HCT116 (cell line): ENCODE data around the gene LGR6. TPM values are rescaled to one million over a fixed set of nuclear protein-coding genes. Genes with fewer than 3 reads are reported as not detected.

Experiments used
- ATAC-seq: fragments of 200-7000 bp; cut with Tn5 transposase; 2 replicates; pipeline ENCODE4 v1.9.1; 2020; ENCODE audit warnings: mild to moderate bottlenecking, moderate library complexity
- BruUV-seq: library from RNA; stranded (reverse); fragments of 400-500 nt; replicated peaks from 2 replicates; lab custom pipeline; 2021; lab: Mats Ljungman, UMichigan
- CTCF ChIA-PET: fragments of 300-600 bp; sonication (Branson Sonifier 250); formaldehyde crosslinking; loops from one replicate; lab custom pipeline; 2021; ENCODE audit warnings: antibody characterized with exemption; lab: Charles Lee
- POLR2A ChIA-PET: fragments of 300-600, 350-600 bp; sonication (Branson Sonifier 250); formaldehyde crosslinking; loops from one replicate; lab custom pipeline; 2021; ENCODE audit warnings: antibody characterized with exemption; lab: Charles Lee
- RAD21 ChIA-PET, 2 experiments: fragments of 300-600 bp; sonication (Branson Sonifier 250); formaldehyde crosslinking; loops; one replicate each; lab custom pipeline; 2023; ENCODE audit warnings: low total read pairs in 2 of 2; ENCODE audit not compliant: uncharacterized antibody in 2 of 2, unreplicated experiment in 2 of 2, low non-redundant PET in 1 of 2; lab: Charles Lee
- DNase-seq: peaks from one replicate; pipeline ENCODE4 v3.0.0-alpha.2; 2010; ENCODE audit warnings: low read depth, low spot score
- H2AFZ ChIP-seq: fragments of 200-600 bp; shearing (Covaris generic), sonication (generic); 2 replicates; pipeline ENCODE4 v1.6.1; 2017; ENCODE audit warnings: low read depth, mixed run types, mixed read lengths, antibody characterized with exemption, low read length; ENCODE audit not compliant: poor library complexity, severe bottlenecking
- H3K27ac ChIP-seq: 2 replicates; pipeline ENCODE4 v1.5.1; 2012; ENCODE audit warnings: low read depth, low read length
- H3K27me3 ChIP-seq: fragments of 200-600 bp; sonication (generic); 2 replicates; pipeline ENCODE4 v1.6.1; 2016; ENCODE audit warnings: mixed run types, low read length, mixed read lengths; ENCODE audit not compliant: insufficient read depth
- H3K36me3 ChIP-seq, 2 experiments: fragments of 200-500 bp in 1 of 2; fragments of 200-600 bp in 1 of 2; sonication (Bioruptor generic) in 1 of 2; sonication (generic) in 1 of 2; 2 replicates each; pipeline versions ENCODE4 v1.5.1 to v1.6.1; 2014 to 2016; ENCODE audit warnings: low read length in 2 of 2, inconsistent platforms in 1 of 2, mixed read lengths in 1 of 2, mixed run types in 1 of 2; ENCODE audit not compliant: insufficient read depth in 2 of 2, control insufficient read depth in 1 of 2
- H3K4me1 ChIP-seq, 2 experiments: fragments of 200-600 bp in 1 of 2; sonication (generic) in 1 of 2; 2 replicates each; pipeline versions ENCODE4 v1.5.1 to v1.6.1; 2012 to 2017; ENCODE audit warnings: low read length in 2 of 2, inconsistent platforms in 1 of 2, mild to moderate bottlenecking in 1 of 2, mixed read lengths in 1 of 2, mixed run types in 1 of 2, moderate library complexity in 1 of 2; ENCODE audit not compliant: insufficient read depth in 2 of 2, control insufficient read depth in 1 of 2
- H3K4me2 ChIP-seq: fragments of 200-600 bp; sonication (generic); 2 replicates; pipeline ENCODE4 v1.6.1; 2017; ENCODE audit warnings: mixed run types, low read length, mixed read lengths
- H3K4me3 ChIP-seq, 2 experiments: fragments of 200-600 bp in 1 of 2; sonication (generic) in 1 of 2; replicated peaks in 1 of 2; 2 replicates each; pipeline ENCODE4 v1.5.1; 2011 to 2016; ENCODE audit warnings: low read length in 2 of 2, control low read depth in 1 of 2, low read depth in 1 of 2, mild to moderate bottlenecking in 1 of 2, mixed read lengths in 1 of 2, mixed run types in 1 of 2
- H3K79me2 ChIP-seq: fragments of 200-600 bp; sonication (generic); 2 replicates; pipeline ENCODE4 v1.6.1; 2017; ENCODE audit warnings: mild to moderate bottlenecking, mixed run types, low read length, moderate library complexity, mixed read lengths; ENCODE audit not compliant: insufficient read depth
- H3K9ac ChIP-seq: fragments of 200-600 bp; sonication (generic); 2 replicates; pipeline ENCODE4 v1.6.1; 2016; ENCODE audit warnings: low read length, mixed read lengths
- H3K9me2 ChIP-seq: fragments of 200-600 bp; sonication (generic), shearing (Covaris generic); 2 replicates; pipeline ENCODE4 v1.6.1; 2017; ENCODE audit warnings: mixed run types, mild to moderate bottlenecking, moderate library complexity; ENCODE audit not compliant: insufficient read depth
- H3K9me3 ChIP-seq, 2 experiments: fragments of 200-500 bp in 1 of 2; fragments of 200-600 bp in 1 of 2; sonication (Bioruptor generic) in 1 of 2; sonication (generic) in 1 of 2; 2 replicates each; pipeline ENCODE4 v1.6.1; 2014 to 2017; ENCODE audit warnings: low read length in 2 of 2, mixed read lengths in 2 of 2, inconsistent platforms in 1 of 2, low read depth in 1 of 2, mild to moderate bottlenecking in 1 of 2, mixed run types in 1 of 2, moderate library complexity in 1 of 2; ENCODE audit not compliant: control insufficient read depth in 1 of 2, insufficient read depth in 1 of 2
- H4K20me1 ChIP-seq: fragments of 200-600 bp; sonication (generic), shearing (Covaris generic); 2 replicates; pipeline ENCODE4 v1.6.1; 2017; ENCODE audit warnings: mixed run types, mild to moderate bottlenecking, moderate library complexity; ENCODE audit not compliant: insufficient read depth
- CEBPB ChIP-seq: IDR thresholded peaks from 2 replicates; pipeline ENCODE4 v1.6.1; 2012; ENCODE audit warnings: low read depth
- CTCF ChIP-seq, 3 experiments: fragments of 200-600 bp in 1 of 3; sonication (generic) in 1 of 3; IDR thresholded peaks in 2 of 3; conservative IDR thresholded peaks in 1 of 3; 2 replicates each; pipeline ENCODE4 v1.5.1; 2012 to 2017; ENCODE audit warnings: low read depth in 2 of 3, low read length in 2 of 3, antibody characterized with exemption in 1 of 3, borderline replicate concordance in 1 of 3, control low read depth in 1 of 3, mild to moderate bottlenecking in 1 of 3, mixed read lengths in 1 of 3, mixed run types in 1 of 3, moderate library complexity in 1 of 3; ENCODE audit not compliant: insufficient read depth in 1 of 3
- EGR1 ChIP-seq: IDR thresholded peaks from 2 replicates; pipeline ENCODE4 v1.6.1; 2012; ENCODE audit warnings: low read depth
- ELF1 ChIP-seq: IDR thresholded peaks from 2 replicates; pipeline ENCODE4 v1.6.1; 2012; ENCODE audit warnings: low read depth, borderline replicate concordance
- RAD21 ChIP-seq: IDR thresholded peaks from 2 replicates; pipeline ENCODE4 v1.6.1; 2012; ENCODE audit warnings: low read depth, mild to moderate bottlenecking
- SIN3A ChIP-seq: IDR thresholded peaks from 2 replicates; pipeline ENCODE4 v1.6.1; 2012; ENCODE audit warnings: low read depth
- SP1 ChIP-seq: IDR thresholded peaks from 2 replicates; pipeline ENCODE4 v1.6.1; 2012; ENCODE audit warnings: low read depth
- YY1 ChIP-seq: IDR thresholded peaks from 2 replicates; pipeline ENCODE4 v1.6.1; 2011; ENCODE audit warnings: low read length, low read depth, moderate library complexity, mild to moderate bottlenecking; ENCODE audit not compliant: insufficient replicate concordance; ENCODE audit errors: extremely low read depth
- ZBTB33 ChIP-seq: IDR thresholded peaks from 2 replicates; pipeline ENCODE4 v1.6.1; 2011; ENCODE audit warnings: mild to moderate bottlenecking, low read length, moderate library complexity; ENCODE audit not compliant: insufficient replicate concordance; ENCODE audit errors: extremely low read depth
- ZNF274 ChIP-seq: fragments of 200-500 bp; sonication (Bioruptor generic); IDR thresholded peaks from 2 replicates; pipeline ENCODE4 v1.6.1; 2014; ENCODE audit warnings: mild to moderate bottlenecking, low read depth, low read length, inconsistent platforms
- intact Hi-C: fragments of 100-400 bp; cut with micrococcal nuclease; formaldehyde crosslinking; loops from 2 replicates; pipeline ENCODE4 v1.10.0; 2022
- total RNA-seq: library from RNA; stranded (reverse); gene quantifications from one replicate; pipeline ENCODE4 v1.2.1, GENCODE V29; 2021; ENCODE audit not compliant: unreplicated experiment

LGR6 gene
- total RNA-seq, 1 experiment from 2014 or later, result 0.20 TPM

- H3K27ac ChIP-seq, result no peak overlapping the region
- no peaks in the 10 kb centered on the region for H3K9me3 ChIP-seq
- H3K36me3 ChIP-seq, result no peaks in the 10 kb centered on the region
- peaks cover 26% of the 10 kb centered on the region; the same call in 1 of the 2 replicates for H3K27me3 ChIP-seq
- H3K4me2 ChIP-seq, result no peak overlapping the region
- no peak overlapping the region for H3K4me3 ChIP-seq
- H2AFZ ChIP-seq, result no peak overlapping the region
- no peaks in the 10 kb centered on the region for H4K20me1 ChIP-seq
- H3K9me2 ChIP-seq, result no peaks in the 10 kb centered on the region
- intact Hi-C loops, result no loop called here
- H3K79me2 ChIP-seq, result no peaks in the 10 kb centered on the region
- TF ChIP-seq ZNF274 (no peak), YY1 (no peak), ZBTB33 (no peak), ELF1 (no peak), RAD21 (no peak), SIN3A (no peak), CTCF (IDR thresholded peaks at IDR 0.05 in 2 of 3, conservative IDR thresholded peaks at IDR 0.05 in 1 of 3; ENCODE audit: borderline replicate concordance in 1 of 3, insufficient read depth in 1 of 3, low read depth in 2 of 3, low read length in 2 of 3) (no peak), SP1 (no peak), CEBPB (no peak), EGR1 (no peak)
- TF ChIP-seq, all 23 proteins: peak for 0
- DNase-seq (no peak), ATAC-seq (no peak)
- ChIA-PET CTCF (no interaction called here), RAD21 (no interaction called here), POLR2A (no interaction called here)
- Histone ChIP-seq H3K9ac (no peak overlapping the region), H3K4me1 (peaks cover 25 to 30% of the 10 kb centered on the region in 2 experiments)
- BruUV-seq, result no TSS peak
These were observed 39.6 kb downstream of the LGR6 start for GRCh38 chr1:202233171-202233570.
